H1 (cell line): ENCODE measurements around the gene IQGAP3.
A peak's percentile ranks its signal among the peaks of the same experiment; 100 is the strongest.

ENCODE experiments used
- BRCA1 ChIP-seq: IDR thresholded peaks from 2 replicates; pipeline ENCODE4 v1.6.1; 2012; ENCODE audit warnings: low read depth, low read length, improper control_type of control experiment
- CBX8 ChIP-seq: fragments of 300-800, 300-1000 bp; sonication (generic); IDR thresholded peaks from 2 replicates; pipeline ENCODE4 v1.7.1; 2016; ENCODE audit warnings: low read depth, low read length, borderline replicate concordance
- CEBPB ChIP-seq: IDR thresholded peaks from 2 replicates; pipeline ENCODE4 v1.6.1; 2012; ENCODE audit warnings: low read depth, low read length
- CHD2 ChIP-seq: IDR thresholded peaks from 2 replicates; pipeline ENCODE4 v1.6.1; 2012; ENCODE audit warnings: low read length, improper control_type of control experiment
- FOSL1 ChIP-seq: IDR thresholded peaks from 2 replicates; pipeline ENCODE4 v1.6.1; 2011; ENCODE audit warnings: mild to moderate bottlenecking, low read depth, low read length, moderate library complexity; ENCODE audit not compliant: insufficient read depth
- POLR2A ChIP-seq, 2 experiments: IDR thresholded peaks; 1 replicate in 1 of 2; 2 replicates in 1 of 2; pipeline ENCODE4 v1.6.1; 2011; ENCODE audit warnings: low read depth in 2 of 2, low read length in 2 of 2, mild to moderate bottlenecking in 2 of 2; ENCODE audit errors: control extremely low read depth in 1 of 2
- RXRA ChIP-seq: IDR thresholded peaks from 2 replicates; pipeline ENCODE4 v1.6.1; 2011; ENCODE audit warnings: low read depth, mild to moderate bottlenecking, low read length, moderate library complexity; ENCODE audit not compliant: insufficient read depth
- SIRT6 ChIP-seq: IDR thresholded peaks from one replicate; pipeline ENCODE4 v1.7.1; 2012; ENCODE audit warnings: low read length, inconsistent platforms
- TCF12 ChIP-seq: IDR thresholded peaks from 2 replicates; pipeline ENCODE4 v1.6.1; 2011; ENCODE audit warnings: low read depth, mild to moderate bottlenecking, low read length
- YY1 ChIP-seq: IDR thresholded peaks from 2 replicates; pipeline ENCODE4 v1.6.1; 2011; ENCODE audit warnings: low read depth, mild to moderate bottlenecking, low read length
- TF ChIP-seq, protein P1 (sequence below), 3 experiments: IDR thresholded peaks; 1 replicate in 2 of 3; 2 replicates in 1 of 3; pipeline versions ENCODE4 v1.5.1 to v1.6.1; 2011; ENCODE audit warnings: low read length in 3 of 3, mild to moderate bottlenecking in 3 of 3, inconsistent platforms in 2 of 3, low read depth in 1 of 3, moderate library complexity in 1 of 3; ENCODE audit not compliant: insufficient read depth in 1 of 3; ENCODE audit errors: control extremely low read depth in 1 of 3
- TF ChIP-seq, protein P2 (sequence below): IDR thresholded peaks from 2 replicates; pipeline ENCODE4 v1.6.1; 2011; ENCODE audit warnings: low read depth, mild to moderate bottlenecking, low read length; ENCODE audit not compliant: insufficient read depth
- TF ChIP-seq, protein P3 (sequence below): IDR thresholded peaks from 2 replicates; pipeline ENCODE4 v1.6.1; 2012; ENCODE audit warnings: low read length, inconsistent platforms
- TF ChIP-seq, protein P4 (sequence below): IDR thresholded peaks from 2 replicates; pipeline ENCODE4 v1.6.1; 2012; ENCODE audit warnings: inconsistent platforms

DNA sequence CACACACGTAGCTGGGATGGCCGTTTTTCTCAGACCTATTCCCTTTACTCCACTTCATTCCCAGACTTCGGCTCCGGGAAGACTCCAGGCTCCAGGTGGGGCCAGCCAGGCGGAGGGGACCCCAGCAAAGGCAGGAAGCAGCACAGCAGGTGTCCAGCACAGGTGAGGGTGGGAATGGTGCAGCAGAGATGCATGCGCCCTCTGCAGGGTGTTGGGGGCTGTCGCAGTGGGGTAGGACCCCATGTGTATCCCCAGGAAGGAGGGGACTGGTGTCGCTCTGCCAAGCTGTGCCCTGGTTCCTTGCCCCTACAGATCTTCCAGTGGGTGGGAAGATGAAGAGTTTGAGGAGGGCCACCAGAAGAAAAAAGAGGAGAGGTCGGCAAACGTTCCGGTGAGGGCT, 12.4 kb upstream of the IQGAP3 start:
- TF ChIP-seq YY1 (no peak), TCF12 (0 out of 2 replicates have a peak, but pooled peaks have one; percentile 66), POLR2A (IDR thresholded peaks at IDR 0.05; ENCODE audit: control extremely low read depth in 1 of 2, low read depth in 2 of 2, low read length in 2 of 2) (no peak), CEBPB (0 out of 2 replicates have a peak, but pooled peaks have one; percentile 10), BRCA1 (no peak), RXRA (no peak), FOSL1 (no peak), CHD2 (no peak), CBX8 (no peak), SIRT6 (no peak)
- TF ChIP-seq, protein P1, sequence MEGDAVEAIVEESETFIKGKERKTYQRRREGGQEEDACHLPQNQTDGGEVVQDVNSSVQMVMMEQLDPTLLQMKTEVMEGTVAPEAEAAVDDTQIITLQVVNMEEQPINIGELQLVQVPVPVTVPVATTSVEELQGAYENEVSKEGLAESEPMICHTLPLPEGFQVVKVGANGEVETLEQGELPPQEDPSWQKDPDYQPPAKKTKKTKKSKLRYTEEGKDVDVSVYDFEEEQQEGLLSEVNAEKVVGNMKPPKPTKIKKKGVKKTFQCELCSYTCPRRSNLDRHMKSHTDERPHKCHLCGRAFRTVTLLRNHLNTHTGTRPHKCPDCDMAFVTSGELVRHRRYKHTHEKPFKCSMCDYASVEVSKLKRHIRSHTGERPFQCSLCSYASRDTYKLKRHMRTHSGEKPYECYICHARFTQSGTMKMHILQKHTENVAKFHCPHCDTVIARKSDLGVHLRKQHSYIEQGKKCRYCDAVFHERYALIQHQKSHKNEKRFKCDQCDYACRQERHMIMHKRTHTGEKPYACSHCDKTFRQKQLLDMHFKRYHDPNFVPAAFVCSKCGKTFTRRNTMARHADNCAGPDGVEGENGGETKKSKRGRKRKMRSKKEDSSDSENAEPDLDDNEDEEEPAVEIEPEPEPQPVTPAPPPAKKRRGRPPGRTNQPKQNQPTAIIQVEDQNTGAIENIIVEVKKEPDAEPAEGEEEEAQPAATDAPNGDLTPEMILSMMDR (IDR thresholded peaks at IDR 0.05; ENCODE audit: control extremely low read depth in 1 of 3, insufficient read depth in 1 of 3, low read depth in 1 of 3, low read length in 3 of 3) = peak; percentile 62 to 90 (median 80)
- TF ChIP-seq, protein P2, sequence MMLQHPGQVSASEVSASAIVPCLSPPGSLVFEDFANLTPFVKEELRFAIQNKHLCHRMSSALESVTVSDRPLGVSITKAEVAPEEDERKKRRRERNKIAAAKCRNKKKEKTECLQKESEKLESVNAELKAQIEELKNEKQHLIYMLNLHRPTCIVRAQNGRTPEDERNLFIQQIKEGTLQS = no peak
- TF ChIP-seq, protein P3, sequence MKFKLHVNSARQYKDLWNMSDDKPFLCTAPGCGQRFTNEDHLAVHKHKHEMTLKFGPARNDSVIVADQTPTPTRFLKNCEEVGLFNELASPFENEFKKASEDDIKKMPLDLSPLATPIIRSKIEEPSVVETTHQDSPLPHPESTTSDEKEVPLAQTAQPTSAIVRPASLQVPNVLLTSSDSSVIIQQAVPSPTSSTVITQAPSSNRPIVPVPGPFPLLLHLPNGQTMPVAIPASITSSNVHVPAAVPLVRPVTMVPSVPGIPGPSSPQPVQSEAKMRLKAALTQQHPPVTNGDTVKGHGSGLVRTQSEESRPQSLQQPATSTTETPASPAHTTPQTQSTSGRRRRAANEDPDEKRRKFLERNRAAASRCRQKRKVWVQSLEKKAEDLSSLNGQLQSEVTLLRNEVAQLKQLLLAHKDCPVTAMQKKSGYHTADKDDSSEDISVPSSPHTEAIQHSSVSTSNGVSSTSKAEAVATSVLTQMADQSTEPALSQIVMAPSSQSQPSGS = no peak
- TF ChIP-seq, protein P4, sequence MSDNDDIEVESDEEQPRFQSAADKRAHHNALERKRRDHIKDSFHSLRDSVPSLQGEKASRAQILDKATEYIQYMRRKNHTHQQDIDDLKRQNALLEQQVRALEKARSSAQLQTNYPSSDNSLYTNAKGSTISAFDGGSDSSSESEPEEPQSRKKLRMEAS = peak; percentile 51
